Measurements from ENCODE around the gene CYP2W1.

GRCh38 chr7:962401-963081 lies 20.4 kb upstream of the CYP2W1 start:
- TF ChIP-seq CTCF (IDR thresholded peaks at IDR 0.05; ENCODE audit: insufficient read depth, low read depth, low read length) (no peak), EZH2 (IDR thresholded peaks at IDR 0.05; ENCODE audit: insufficient read depth, low read length) (no peak)
